Vagina (tissue), 2 donors: Measurements from ENCODE around the gene LRRC75B.

Source experiments
- CTCF ChIP-seq, 3 experiments: fragments of 450-650 bp in 2 of 3; fragments of 200-600 bp in 1 of 3; sonication (generic) in 1 of 3; IDR thresholded peaks; one replicate each; pipeline ENCODE4 v1.5.1; 2017 to 2019; ENCODE audit warnings: antibody characterized with exemption in 3 of 3, mild to moderate bottlenecking in 2 of 3, moderate library complexity in 2 of 3
- POLR2A ChIP-seq, 2 donors: fragments of 450-650 bp; IDR thresholded peaks; one replicate each; pipeline ENCODE4 v1.6.1; 2017; ENCODE audit warnings: antibody characterized with exemption in 2 of 2, mild to moderate bottlenecking in 2 of 2, moderate library complexity in 2 of 2

DNA sequence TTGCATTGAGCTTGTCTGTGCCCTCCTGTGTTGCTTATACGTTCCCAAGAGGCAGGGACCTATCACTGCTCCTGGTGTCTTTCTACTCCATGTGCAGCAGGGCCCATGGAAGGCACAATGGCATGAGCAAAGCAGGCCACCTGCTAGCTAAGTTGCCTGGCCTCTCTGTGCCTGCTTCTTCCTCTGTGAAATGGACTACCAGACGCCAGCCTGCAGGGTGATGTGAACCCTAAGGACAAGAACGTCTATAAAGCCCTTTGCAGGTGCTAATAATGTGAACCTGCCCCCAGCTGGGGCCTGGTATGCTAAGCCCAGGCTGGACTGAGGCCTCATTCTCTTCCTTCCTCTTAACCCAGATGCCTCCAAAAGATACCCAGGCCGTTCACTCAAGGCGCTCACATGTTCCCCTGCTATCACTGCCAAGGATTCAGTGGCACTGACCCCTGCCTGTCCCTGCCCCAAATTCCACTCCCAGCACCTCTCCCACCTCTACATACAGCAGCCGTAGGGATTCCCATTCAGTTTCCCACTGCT, 41.9 kb downstream of the LRRC75B start:
- TF ChIP-seq CTCF (IDR thresholded peaks at IDR 0.05): no peak
- TF ChIP-seq POLR2A (IDR thresholded peaks at IDR 0.05): no peak
